ENCODE results near the gene OLFML2B. TPM values are rescaled to one million over a fixed set of nuclear protein-coding genes. Genes with fewer than 3 reads are reported as not detected.

OLFML2B gene
- total RNA-seq, 1 experiment from 2014 or later, result not detected

GRCh38 chr1:161948435-161948834, 75.2 kb downstream of the OLFML2B start:
- Histone ChIP-seq H3K9me3 (ENCODE audit: insufficient read depth, low read depth) (no peaks in the 10 kb centered on the region), H3K27ac (no peak overlapping the region), H3F3A (ENCODE audit: insufficient read depth, low read depth) (no peaks in the 10 kb centered on the region), H3K27me3 (ENCODE audit: insufficient read depth, low read depth) (no peaks in the 10 kb centered on the region), H3K9me2 (ENCODE audit: insufficient read depth) (no peaks in the 10 kb centered on the region), H2AFZ (no peak overlapping the region), H4K20me1 (ENCODE audit: insufficient read depth) (no peaks in the 10 kb centered on the region), H3K4me1 (replicated peaks; ENCODE audit: insufficient read depth) (no peaks in the 10 kb centered on the region), H3K4me3 (no peak overlapping the region), H3K79me2 (ENCODE audit: low read depth) (no peaks in the 10 kb centered on the region), H3K4me2 (no peak overlapping the region), H3K36me3 (ENCODE audit: low read depth) (no peaks in the 10 kb centered on the region)
- BruUV-seq (replicated peaks), result no TSS peak
- ChIA-PET CTCF (no interaction called here), POLR2A (ENCODE audit: unreplicated experiment) (no interaction called here)
- intact Hi-C loops (cut with micrococcal nuclease; ENCODE audit: unreplicated experiment), result no loop called here
- TF ChIP-seq CTCF (conservative IDR thresholded peaks at IDR 0.05) (no peak), EZH2 (IDR thresholded peaks at IDR 0.05; ENCODE audit: low read depth) (no peak)
- DNase-seq, result no peak

- H3K27ac ChIP-seq, result no peak overlapping the region
- peaks cover 2% of the 10 kb centered on the region for H3K4me1 ChIP-seq (replicated peaks; ENCODE audit: insufficient read depth)
- BruUV-seq (replicated peaks), result no TSS peak
- POLR2A ChIA-PET (ENCODE audit: unreplicated experiment), result no interaction called here
- H3K27me3 ChIP-seq (ENCODE audit: insufficient read depth, low read depth), result no peaks in the 10 kb centered on the region
- intact Hi-C loops (cut with micrococcal nuclease; ENCODE audit: unreplicated experiment), result no loop called here
- H2AFZ ChIP-seq, result no peak overlapping the region
- no peaks in the 10 kb centered on the region for H3K9me3 ChIP-seq (ENCODE audit: insufficient read depth, low read depth)
- CTCF ChIA-PET, result interaction anchor here (0.6 kb wide), 1 partner anchor 154 kb away, joined by 4 read pairs; no protein-coding TSS in a partner anchor
- H3K36me3 ChIP-seq (ENCODE audit: low read depth), result no peaks in the 10 kb centered on the region
- no peaks in the 10 kb centered on the region for H3F3A ChIP-seq (ENCODE audit: insufficient read depth, low read depth)
- no peaks in the 10 kb centered on the region for H3K9me2 ChIP-seq (ENCODE audit: insufficient read depth)
- H3K4me3 ChIP-seq, result no peak overlapping the region
- H4K20me1 ChIP-seq (ENCODE audit: insufficient read depth), result no peaks in the 10 kb centered on the region
- no peak for TF ChIP-seq EZH2 (IDR thresholded peaks at IDR 0.05; ENCODE audit: low read depth)
- no peak for TF ChIP-seq CTCF (conservative IDR thresholded peaks at IDR 0.05)
- no peak overlapping the region for H3K4me2 ChIP-seq
- H3K79me2 ChIP-seq (ENCODE audit: low read depth), result no peaks in the 10 kb centered on the region
- DNase-seq, result no peak
These were observed 77.3 kb downstream of the OLFML2B start for GRCh38 chr1:161946071-161946987.

- Histone ChIP-seq H3K9me2 (ENCODE audit: insufficient read depth) (no peaks in the 10 kb centered on the region), H3K4me1 (replicated peaks; ENCODE audit: insufficient read depth) (peaks cover 9% of the 10 kb centered on the region), H3K27me3 (ENCODE audit: insufficient read depth, low read depth) (no peaks in the 10 kb centered on the region), H3K4me3 (no peak overlapping the region), H3K27ac (no peak overlapping the region), H3K9me3 (ENCODE audit: insufficient read depth, low read depth) (no peaks in the 10 kb centered on the region), H3K79me2 (ENCODE audit: low read depth) (no peaks in the 10 kb centered on the region), H4K20me1 (ENCODE audit: insufficient read depth) (no peaks in the 10 kb centered on the region), H2AFZ (no peak overlapping the region), H3F3A (ENCODE audit: insufficient read depth, low read depth) (peaks cover 5% of the 10 kb centered on the region; the same call in 1 of the 2 replicates), H3K4me2 (no peak overlapping the region), H3K36me3 (ENCODE audit: low read depth) (no peaks in the 10 kb centered on the region)
- ChIA-PET POLR2A (ENCODE audit: unreplicated experiment) (no interaction called here), CTCF (interaction anchor here (0.6 kb wide), 1 partner anchor 154 kb away, joined by 4 read pairs; no protein-coding TSS in a partner anchor)
- intact Hi-C loops (cut with micrococcal nuclease; ENCODE audit: unreplicated experiment), result no loop called here
- BruUV-seq (replicated peaks), result no TSS peak
- no peak for DNase-seq
- TF ChIP-seq EZH2 (IDR thresholded peaks at IDR 0.05; ENCODE audit: low read depth) (no peak), CTCF (conservative IDR thresholded peaks at IDR 0.05) (no peak)
These were observed 78.2 kb downstream of the OLFML2B start for GRCh38 chr1:161945306-161946060.

Measured in PC-9 (cell line).